NCI-H345 (cell line): ENCODE data around the gene KLHL3.
"Not testable (repeated sequence)": the region's sequence is repeated elsewhere in the genome, so short reads cannot be mapped to it uniquely, and the experiment has no call there.

Experiments
- DNase-seq: peaks from one replicate; lab custom pipeline; 2025; lab: John Stamatoyannopoulos, UW

KLHL3 gene, protein sequence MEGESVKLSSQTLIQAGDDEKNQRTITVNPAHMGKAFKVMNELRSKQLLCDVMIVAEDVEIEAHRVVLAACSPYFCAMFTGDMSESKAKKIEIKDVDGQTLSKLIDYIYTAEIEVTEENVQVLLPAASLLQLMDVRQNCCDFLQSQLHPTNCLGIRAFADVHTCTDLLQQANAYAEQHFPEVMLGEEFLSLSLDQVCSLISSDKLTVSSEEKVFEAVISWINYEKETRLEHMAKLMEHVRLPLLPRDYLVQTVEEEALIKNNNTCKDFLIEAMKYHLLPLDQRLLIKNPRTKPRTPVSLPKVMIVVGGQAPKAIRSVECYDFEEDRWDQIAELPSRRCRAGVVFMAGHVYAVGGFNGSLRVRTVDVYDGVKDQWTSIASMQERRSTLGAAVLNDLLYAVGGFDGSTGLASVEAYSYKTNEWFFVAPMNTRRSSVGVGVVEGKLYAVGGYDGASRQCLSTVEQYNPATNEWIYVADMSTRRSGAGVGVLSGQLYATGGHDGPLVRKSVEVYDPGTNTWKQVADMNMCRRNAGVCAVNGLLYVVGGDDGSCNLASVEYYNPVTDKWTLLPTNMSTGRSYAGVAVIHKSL

DNA sequence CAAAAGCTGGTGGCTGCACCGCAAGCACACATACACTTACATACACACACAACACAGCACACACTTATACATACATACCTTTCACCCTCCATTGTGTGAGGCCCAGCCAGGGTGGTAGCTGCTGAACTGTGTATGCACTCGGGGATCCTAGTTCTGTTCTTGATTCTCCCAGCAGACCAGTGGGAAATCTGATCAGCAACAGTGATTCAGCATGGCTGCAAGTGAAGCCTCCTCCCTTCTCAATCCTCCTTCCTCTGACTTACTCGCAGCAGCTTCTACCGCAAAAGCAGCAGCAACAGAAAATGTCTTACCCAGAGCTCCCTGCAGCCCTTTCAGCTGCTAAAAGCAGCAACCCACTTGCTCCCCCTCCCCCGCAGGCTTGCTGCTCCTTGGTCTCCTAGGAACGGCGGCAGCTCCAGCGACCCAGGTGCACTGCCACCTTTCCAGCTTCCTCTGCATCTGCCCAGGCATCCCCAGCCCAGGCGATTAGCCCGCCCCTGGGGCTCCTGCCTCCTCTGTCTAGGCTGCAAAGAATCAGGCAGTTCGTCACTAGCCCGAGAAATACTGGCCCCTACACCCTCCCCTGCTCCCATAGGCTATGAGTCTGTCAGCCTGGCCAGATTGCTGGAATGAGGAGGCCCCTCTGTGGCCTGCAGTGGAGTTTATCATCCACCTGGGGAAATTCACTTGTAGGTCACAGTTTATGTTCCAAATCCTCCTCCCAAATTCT lies at the start of gene KLHL3:
Gene KLHL3, minus strand, starts transcription at position 535 of the 730 bp plus-strand sequence. Its CDS starts 443 bp downstream, at position 92.
- DNase-seq = peak; percentile 69

DNA sequence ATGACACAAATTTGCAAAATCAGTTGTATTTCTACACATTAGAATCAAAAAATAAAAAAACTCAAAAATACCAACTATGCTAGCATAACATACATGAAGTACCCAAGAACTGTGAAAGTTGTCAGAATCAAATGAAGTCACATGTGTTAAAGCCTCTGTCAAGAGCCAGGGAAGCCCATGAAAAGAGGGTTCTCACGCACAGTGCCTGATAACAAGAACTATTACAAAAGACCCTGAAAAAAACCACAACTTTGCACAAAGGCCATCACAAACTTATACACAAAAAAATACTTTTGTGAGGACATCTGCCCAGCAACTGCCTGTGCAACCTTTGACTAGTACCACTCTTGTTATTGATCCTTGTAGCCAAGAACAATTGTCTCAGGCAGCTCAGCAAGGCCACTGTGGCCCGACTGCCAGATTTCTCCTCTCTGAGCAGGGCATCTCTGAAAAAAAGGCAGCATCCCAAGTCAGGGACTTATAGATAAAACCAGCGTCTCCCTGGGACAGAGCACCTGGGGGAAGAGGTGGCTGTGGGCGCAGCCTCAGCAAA lies 47.2 kb upstream of the KLHL3 start:
- no peak for DNase-seq

DNA sequence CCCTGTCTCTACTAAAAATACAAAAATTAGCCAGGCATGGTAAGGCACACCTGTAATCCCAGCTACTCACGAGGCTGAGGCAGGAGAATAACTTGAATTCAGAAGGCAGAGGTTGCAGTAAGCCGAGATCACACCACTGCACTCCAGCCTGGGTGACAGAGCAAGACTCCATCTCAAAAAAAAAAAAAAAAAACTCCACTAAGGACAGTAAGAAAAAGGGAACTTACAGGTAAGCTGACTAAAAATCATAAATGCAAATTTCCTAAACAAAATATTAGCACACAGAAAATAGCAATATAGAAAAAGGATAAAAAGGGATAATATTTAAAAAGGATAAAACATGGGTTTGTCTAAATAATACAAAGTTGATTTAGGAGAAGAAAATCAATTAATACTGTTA lies 46.2 kb upstream of the KLHL3 start:
- DNase-seq = no peak

GRCh38 chr5:137778772-137779564 lies 43.1 kb upstream of the KLHL3 start:
- DNase-seq = peak; percentile 15

- not testable (repeated sequence) for DNase-seq
Measured at GRCh38 chr5:137767937-137768336, 32.0 kb upstream of the KLHL3 start.

- DNase-seq = no peak
Measured at GRCh38 chr5:137761566-137761965, 25.7 kb upstream of the KLHL3 start.

DNA sequence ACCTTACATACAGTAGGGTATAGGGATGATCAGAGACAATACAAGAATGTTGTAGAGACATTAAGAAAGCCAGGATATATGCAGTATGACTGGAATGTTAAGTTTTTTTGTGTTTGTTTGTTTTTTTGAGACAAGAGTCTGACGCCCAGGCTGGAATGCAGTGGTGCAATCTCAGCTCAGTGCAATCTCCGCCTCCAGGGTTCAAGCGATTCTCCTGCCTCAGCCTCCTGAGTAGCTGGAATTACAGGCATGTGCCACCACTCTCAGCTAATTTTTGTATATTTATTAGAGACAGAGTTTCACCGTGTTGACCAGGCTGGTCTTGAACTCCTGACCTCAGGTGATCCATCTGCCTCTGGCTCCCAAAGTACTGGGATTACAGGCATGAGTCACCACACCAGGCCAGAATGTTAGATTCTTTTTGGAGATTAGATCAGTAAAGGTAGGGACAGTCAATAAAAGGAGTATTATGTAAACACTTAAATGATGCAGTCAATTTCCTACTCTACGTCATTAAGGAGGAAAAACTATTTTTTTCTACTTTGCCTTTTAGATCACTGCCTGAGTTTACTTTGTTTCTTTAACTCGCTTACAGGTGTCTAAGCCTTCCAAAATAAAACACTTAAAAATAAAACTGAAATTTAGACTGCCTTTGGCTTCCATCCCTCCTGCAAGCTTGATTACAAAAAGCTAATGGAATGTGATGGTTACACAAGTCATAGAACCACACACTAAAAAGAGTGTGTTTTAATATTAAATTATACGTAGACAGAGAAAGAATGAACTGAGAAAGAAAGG lies 25.0 kb upstream of the KLHL3 start:
- no peak for DNase-seq

DNA sequence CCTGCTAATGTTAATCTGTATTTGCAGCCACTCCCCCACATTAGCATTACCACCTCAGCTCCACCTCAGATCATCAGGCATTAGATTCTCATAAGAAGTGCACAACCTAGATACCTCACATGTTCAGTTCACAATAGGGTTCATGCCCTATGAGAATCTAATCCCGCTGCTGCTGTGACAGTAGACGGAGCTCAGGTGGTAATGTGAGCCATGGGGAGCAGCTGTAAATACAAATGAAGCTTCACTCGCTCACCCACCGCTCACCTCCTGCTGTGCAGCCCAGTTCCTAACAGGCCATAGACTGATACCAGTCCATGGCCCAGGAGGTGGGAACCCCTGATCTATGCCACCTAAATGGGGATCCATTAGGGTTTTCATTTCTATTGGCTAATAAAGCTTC lies 24.4 kb upstream of the KLHL3 start:
- DNase-seq = no peak

- no peak for DNase-seq
Measured at GRCh38 chr5:137758715-137759306, 22.9 kb upstream of the KLHL3 start.

GRCh38 chr5:137758121-137758520 lies 22.2 kb upstream of the KLHL3 start:
- no peak for DNase-seq

DNA sequence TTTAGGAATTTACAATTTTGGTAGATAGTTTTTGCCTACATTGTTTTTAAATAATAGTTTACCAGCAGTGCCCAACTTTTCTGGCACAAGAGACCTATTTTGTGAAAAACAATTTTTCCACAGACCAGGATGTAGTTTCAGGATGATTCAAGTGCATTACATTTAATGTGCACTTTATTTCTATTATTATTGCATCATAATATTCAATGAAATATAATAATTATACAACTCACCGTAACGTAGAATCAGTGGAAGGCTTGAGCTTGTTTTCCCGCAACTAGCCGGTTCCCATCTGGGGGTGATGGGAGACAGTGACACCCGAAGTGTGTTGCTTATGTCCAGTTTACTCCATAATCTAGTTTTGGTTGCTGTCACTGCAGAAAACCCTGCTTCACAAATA lies 21.7 kb upstream of the KLHL3 start:
- no peak for DNase-seq

- DNase-seq = no peak
Measured at GRCh38 chr5:137754961-137755762, 19.3 kb upstream of the KLHL3 start.

DNA sequence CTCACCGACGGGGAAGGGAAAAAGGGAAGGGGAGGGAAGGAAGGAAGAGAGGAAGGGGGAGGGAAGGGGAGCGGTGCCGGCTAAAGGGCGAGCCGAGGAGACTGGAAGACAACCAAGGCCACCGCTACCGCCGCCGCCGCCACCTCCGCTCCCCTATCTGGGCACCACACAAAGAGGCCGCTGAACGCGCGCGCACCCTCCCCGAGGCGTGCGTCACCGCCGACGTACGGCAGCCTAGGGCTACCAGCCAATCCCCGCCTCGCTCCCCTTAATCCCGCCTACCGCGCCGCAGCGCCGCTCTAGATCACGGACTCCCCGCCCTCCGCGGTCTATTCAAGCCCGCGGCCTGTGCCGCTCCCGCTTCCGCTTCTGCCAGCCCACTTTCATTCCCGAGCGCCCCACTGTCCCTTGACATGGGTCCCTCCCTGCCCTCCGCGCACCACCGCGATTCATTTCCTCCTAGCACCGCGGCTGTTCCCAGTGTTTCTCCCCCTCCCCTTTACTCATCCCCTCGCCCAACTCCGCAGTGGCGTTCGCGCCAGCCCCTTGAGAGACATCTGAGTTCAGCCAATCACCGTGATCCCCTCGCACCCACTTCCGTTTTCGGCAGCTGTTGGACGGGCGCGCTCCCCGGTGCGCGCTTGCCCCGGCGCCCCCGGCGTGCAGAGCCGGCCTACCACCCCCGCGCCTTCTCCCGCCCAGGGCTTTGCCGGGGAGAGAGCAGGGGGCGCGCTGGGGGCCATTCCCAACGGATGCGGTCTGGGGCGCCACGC lies 18.5 kb upstream of the KLHL3 start, which contains the start of gene HNRNPA0:
Gene HNRNPA0, minus strand, starts transcription at position 176 of the 773 bp plus-strand sequence. CDS start 297 bp downstream, outside the sequence.
- peak; percentile 98 for DNase-seq

- DNase-seq = peak; percentile 43
Measured at GRCh38 chr5:137753691-137754187, 17.9 kb upstream of the KLHL3 start.

DNA sequence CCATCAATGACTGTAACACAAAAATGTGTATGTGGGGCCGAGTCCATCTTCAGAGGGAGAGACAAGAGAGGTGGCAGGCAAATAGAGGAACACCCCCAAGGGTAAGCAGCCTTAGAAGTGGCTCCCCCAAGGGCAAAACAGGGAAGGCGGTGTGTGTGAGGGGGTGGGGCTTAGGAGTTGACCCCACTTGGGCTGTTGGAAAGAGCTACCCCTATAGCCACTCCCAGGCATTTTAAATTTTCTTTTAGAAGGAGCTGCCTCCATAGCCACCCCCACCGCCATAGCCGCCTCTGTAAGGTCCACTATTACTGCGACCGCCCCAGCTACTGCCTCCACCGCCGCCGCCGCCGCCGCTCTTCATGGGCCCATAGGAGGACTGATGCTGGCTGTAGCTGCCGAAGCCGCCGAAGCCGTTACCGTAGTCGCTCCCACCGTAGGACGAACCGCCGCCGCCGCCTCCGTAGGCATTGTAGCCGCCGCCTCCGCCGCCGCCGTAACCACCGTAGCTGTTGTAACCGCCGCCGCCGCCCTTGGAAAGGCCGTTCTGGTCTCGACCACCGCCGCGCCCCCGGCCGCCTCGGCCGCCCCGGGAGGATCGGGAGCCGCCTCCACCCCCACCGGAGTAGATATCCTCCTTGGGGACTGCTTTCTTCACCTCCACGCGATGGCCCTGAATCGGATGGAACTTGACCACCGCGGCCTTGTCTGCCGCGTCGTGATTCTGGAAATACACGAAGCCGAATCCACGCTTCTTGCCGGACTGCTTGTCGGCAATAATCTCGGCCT lies 17.2 kb upstream of the KLHL3 start:
- peak; percentile 26 for DNase-seq

GRCh38 chr5:137751869-137752491 lies 16.1 kb upstream of the KLHL3 start:
- peak; percentile 57 for DNase-seq

- DNase-seq = no peak
Measured at GRCh38 chr5:137750436-137750835, 14.5 kb upstream of the KLHL3 start.
